ENCODE measurements around the gene TK2. TPM values are rescaled to one million over a fixed set of nuclear protein-coding genes. Genes with fewer than 3 reads are reported as not detected.

TK2 gene
- total and polyA plus RNA-seq, 7 donors, result 4.0 to 14.7 (median 10.0) TPM

- TF ChIP-seq CTCF (IDR thresholded peaks at IDR 0.05), result no peak
- 58 to 62% (median 59%) methylated on average over 8 of the region's 8 CpGs for WGBS, 3 donors
- intact Hi-C loops (cut with DNase I), result no loop called here
- ATAC-seq (no peak), DNase-seq (no peak)
- H3K9me3 ChIP-seq, result no peaks in the 10 kb centered on the region
- no peak overlapping the region for H3K4me3 ChIP-seq
- H3K27me3 ChIP-seq (ENCODE audit: insufficient read depth in 3 of 3, low read length in 2 of 3), result no peaks in the 10 kb centered on the region
- peaks cover 0 to 57% of the 10 kb centered on the region in 2 donors for H3K36me3 ChIP-seq (ENCODE audit: insufficient read depth in 1 of 2, low read depth in 1 of 2)
- peaks cover 47% of the 10 kb centered on the region for H3K4me1 ChIP-seq
- H3K27ac ChIP-seq, result peak overlapping the region; percentile 53
Measured at GRCh38 chr16:66513111-66513723, 36.7 kb downstream of the TK2 start.

- intact Hi-C loops (cut with DNase I), result no loop called here
- H3K4me1 ChIP-seq, result peaks cover 39% of the 10 kb centered on the region
Measured at GRCh38 chr16:66512272-66513110, 37.4 kb downstream of the TK2 start.

GRCh38 chr16:66511602-66512271 is 38.2 kb downstream of the TK2 start:
- H3K9me3 ChIP-seq, result no peaks in the 10 kb centered on the region
- intact Hi-C loops (cut with DNase I), result no loop called here
- WGBS, 3 donors, result 54 to 63% (median 58%) methylated on average over 13 of the region's 13 CpGs
- no peak overlapping the region for H3K4me3 ChIP-seq
- no peak for DNase-seq
- no peak for TF ChIP-seq CTCF (IDR thresholded peaks at IDR 0.05)
- peaks cover 0 to 71% of the 10 kb centered on the region in 2 donors for H3K36me3 ChIP-seq (ENCODE audit: insufficient read depth in 1 of 2, low read depth in 1 of 2)
- H3K27me3 ChIP-seq (ENCODE audit: insufficient read depth in 3 of 3, low read length in 2 of 3), result no peaks in the 10 kb centered on the region
- ATAC-seq, result peak in 1 of 4 donors; percentile 16
- peaks cover 34% of the 10 kb centered on the region for H3K4me1 ChIP-seq
- H3K27ac ChIP-seq, result peak overlapping the region; percentile 7

More at GRCh38 chr16:66512272-66513110, 37.4 kb downstream of the TK2 start:
- no peak for TF ChIP-seq CTCF (IDR thresholded peaks at IDR 0.05)
- DNase-seq, result no peak
- peaks cover 0 to 63% of the 10 kb centered on the region in 2 donors for H3K36me3 ChIP-seq (ENCODE audit: insufficient read depth in 1 of 2, low read depth in 1 of 2)
- H3K4me3 ChIP-seq, result no peak overlapping the region
- no peaks in the 10 kb centered on the region for H3K27me3 ChIP-seq (ENCODE audit: insufficient read depth in 3 of 3, low read length in 2 of 3)
- ATAC-seq, result no peak
- WGBS, 3 donors, result 80 to 92% (median 87%) methylated on average over 15 of the region's 15 CpGs
- H3K27ac ChIP-seq, result peak overlapping the region; percentile 7
- H3K9me3 ChIP-seq, result no peaks in the 10 kb centered on the region

GRCh38 chr16:66510711-66511601 is 39.0 kb downstream of the TK2 start:
- peaks cover 27% of the 10 kb centered on the region for H3K4me1 ChIP-seq
- TF ChIP-seq CTCF (IDR thresholded peaks at IDR 0.05), result no peak
- no peak overlapping the region for H3K4me3 ChIP-seq
- H3K36me3 ChIP-seq (ENCODE audit: insufficient read depth in 1 of 2, low read depth in 1 of 2), result peaks cover 0 to 71% of the 10 kb centered on the region in 2 donors
- DNase-seq, result no peak
- no peaks in the 10 kb centered on the region for H3K9me3 ChIP-seq
- WGBS, 3 donors, result 61 to 68% (median 63%) methylated on average over 12 of the region's 12 CpGs
- intact Hi-C loops (cut with DNase I), result no loop called here
- H3K27me3 ChIP-seq (ENCODE audit: insufficient read depth in 3 of 3, low read length in 2 of 3), result no peaks in the 10 kb centered on the region
- H3K27ac ChIP-seq, result no peak overlapping the region
- peak in 1 of 4 donors; percentile 34 for ATAC-seq
